ENCODE results near the gene UGCG.

DNA sequence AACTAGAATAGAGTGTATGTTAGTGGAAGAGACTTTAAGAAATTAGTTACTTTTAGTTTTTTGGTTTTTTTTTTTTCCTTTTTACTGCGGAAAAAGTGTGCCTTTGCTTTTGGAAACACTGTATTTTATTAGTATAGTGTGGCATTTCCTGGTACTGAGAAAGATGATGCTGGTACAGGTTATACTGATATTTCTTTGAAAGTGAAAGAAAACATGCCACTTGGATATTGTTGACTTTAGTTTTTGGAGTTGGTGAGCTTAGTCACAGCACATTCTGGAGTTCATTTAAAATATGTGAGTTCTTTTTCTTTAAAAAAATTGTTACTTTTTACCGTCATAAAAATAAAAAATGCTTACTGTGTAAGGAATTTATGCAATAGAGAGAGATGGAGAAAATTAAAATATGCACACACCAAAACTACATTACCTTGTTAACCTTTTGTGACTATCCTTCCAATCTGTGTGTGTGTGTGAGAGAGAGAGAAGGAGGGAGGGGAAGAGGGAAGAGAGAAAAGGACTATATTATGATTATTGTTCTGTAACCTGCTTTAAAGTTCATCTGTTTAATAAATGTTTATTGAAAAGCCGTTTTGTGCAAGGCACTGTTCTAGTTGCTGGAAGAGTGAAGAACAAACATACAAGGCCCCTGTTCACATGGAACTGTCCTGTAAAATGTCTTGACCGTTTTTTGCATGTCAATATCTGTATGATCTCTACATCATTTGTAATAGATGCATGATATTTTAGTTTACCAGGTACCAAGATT, 1.9 kb downstream of the UGCG start:
- TF ChIP-seq POLR2A (IDR thresholded peaks at IDR 0.05; ENCODE audit: low read length) = no peak
- no peak for TF ChIP-seq GATA1 (IDR thresholded peaks at IDR 0.05; ENCODE audit: low read depth, low read length)
